ENCODE results near the gene PPP1R7. TPM values are rescaled to one million over a fixed set of nuclear protein-coding genes. Genes with fewer than 3 reads are reported as not detected.

PPP1R7 gene
- polyA plus RNA-seq, 1 of the 3 experiments (the other 2 are of a cell fraction): 56.9 TPM

- H3K4me1 ChIP-seq (ENCODE audit: control insufficient read depth in 1 of 2, insufficient read depth in 2 of 2, low read depth in 1 of 2, low read length in 1 of 2): no peaks in the 10 kb centered on the region; a peak in 1 of 4 replicates
- TF ChIP-seq RXRA (IDR thresholded peaks at IDR 0.05; ENCODE audit: borderline replicate concordance, low read depth) (no peak), GATA2 (CRISPR knock-in tag; IDR thresholded peaks at IDR 0.05) (no peak), NFIC (IDR thresholded peaks at IDR 0.05; ENCODE audit: borderline replicate concordance) (no peak), FOXJ3 (CRISPR knock-in tag; IDR thresholded peaks at IDR 0.05) (no peak), MEF2A (IDR thresholded peaks at IDR 0.05; ENCODE audit: borderline replicate concordance, low read depth) (no peak), REST (IDR thresholded peaks at IDR 0.05; ENCODE audit: low read depth, low read length) (no peak), USF1 (IDR thresholded peaks at IDR 0.05; ENCODE audit: borderline replicate concordance, low read depth) (no peak), TAF1 (IDR thresholded peaks at IDR 0.05; ENCODE audit: borderline replicate concordance, low read depth, low read length) (no peak), PBX3 (IDR thresholded peaks at IDR 0.05) (no peak), RFX5 (IDR thresholded peaks at IDR 0.05; ENCODE audit: low read length) (no peak), MAX (IDR thresholded peaks at IDR 0.05; ENCODE audit: low read depth) (no peak), CHD2 (IDR thresholded peaks at IDR 0.05; ENCODE audit: low read length, partially characterized antibody) (no peak), TEAD4 (IDR thresholded peaks at IDR 0.05; ENCODE audit: borderline replicate concordance, insufficient read depth) (no peak), RAD21 (IDR thresholded peaks at IDR 0.05; ENCODE audit: low read length) (no peak)
- no peaks in the 10 kb centered on the region for H3K36me3 ChIP-seq (replicated peaks in 1 of 2; ENCODE audit: control insufficient read depth in 1 of 2, insufficient read depth in 2 of 2, low read length in 1 of 2)
- H3F3A ChIP-seq (replicated peaks; ENCODE audit: insufficient read depth): no peaks in the 10 kb centered on the region
- ChIA-PET CTCF (no interaction called here), POLR2A (no interaction called here)
- H3K4me2 ChIP-seq: no peak overlapping the region
- no peak overlapping the region for H2AFZ ChIP-seq (ENCODE audit: low read depth)
- H3K9me3 ChIP-seq: no peaks in the 10 kb centered on the region
- no peak overlapping the region for H3K27ac ChIP-seq (ENCODE audit: low read depth in 2 of 2, low read length in 1 of 2)
- no peaks in the 10 kb centered on the region for H4K20me1 ChIP-seq (ENCODE audit: insufficient read depth)
- 85% methylated on average over 19 of the region's 21 CpGs for WGBS (ENCODE audit: low lambda C conversion rate)
- H3K79me2 ChIP-seq (ENCODE audit: insufficient read depth): no peaks in the 10 kb centered on the region
- no peak overlapping the region for H3K4me3 ChIP-seq (ENCODE audit: low read depth in 2 of 2, low read length in 1 of 2)
- no peak overlapping the region for H3K9ac ChIP-seq
- no peaks in the 10 kb centered on the region for H3K27me3 ChIP-seq (ENCODE audit: insufficient read depth)
- no peak for DNase-seq
- no peaks in the 10 kb centered on the region for H3K9me2 ChIP-seq
Observed at GRCh38 chr2:241200822-241201395, 50.6 kb downstream of the PPP1R7 start.
